KMS-11 (cell line): Measurements from ENCODE around the gene SIN3B.

Experiments
- H2AFZ ChIP-seq: fragments of 200-600 bp; sonication (generic); 2 replicates; pipeline ENCODE4 v1.6.1; 2016; ENCODE audit warnings: antibody characterized with exemption, mixed run types, low read depth
- H3K27ac ChIP-seq: fragments of 200-600 bp; sonication (generic); 2 replicates; pipeline ENCODE4 v1.6.1; 2016; ENCODE audit warnings: mild to moderate bottlenecking, mixed run types
- H3K27me3 ChIP-seq: fragments of 200-600 bp; sonication (generic); 2 replicates; pipeline ENCODE4 v1.6.1; 2017; ENCODE audit warnings: mild to moderate bottlenecking, low read depth, mixed run types, moderate library complexity; ENCODE audit not compliant: insufficient read depth
- H3K36me3 ChIP-seq: fragments of 200-600 bp; sonication (generic); 2 replicates; pipeline ENCODE4 v1.6.1; 2017; ENCODE audit warnings: mild to moderate bottlenecking, mixed run types; ENCODE audit not compliant: insufficient read depth
- H3K4me1 ChIP-seq: fragments of 200-600 bp; sonication (generic); 2 replicates; pipeline ENCODE4 v1.6.1; 2016; ENCODE audit warnings: mild to moderate bottlenecking, low read depth, mixed run types; ENCODE audit not compliant: poor library complexity, severe bottlenecking
- H3K4me2 ChIP-seq: fragments of 200-600 bp; sonication (generic); 2 replicates; pipeline ENCODE4 v1.7.0; 2016; ENCODE audit warnings: mild to moderate bottlenecking, mixed run types
- H3K4me3 ChIP-seq: fragments of 200-600 bp; sonication (generic); IDR thresholded peaks from 2 replicates; pipeline ENCODE4 v1.6.1; 2017; ENCODE audit warnings: low read depth, low read length, mixed read lengths; ENCODE audit not compliant: insufficient read depth
- H3K79me2 ChIP-seq: fragments of 200-600 bp; sonication (generic); 2 replicates; pipeline ENCODE4 v1.6.1; 2016; ENCODE audit warnings: low read depth, mixed run types; ENCODE audit not compliant: insufficient read depth
- H3K9ac ChIP-seq: fragments of 200-600 bp; sonication (generic); 2 replicates; pipeline ENCODE4 v1.6.1; 2016; ENCODE audit warnings: mild to moderate bottlenecking, mixed run types
- H4K20me1 ChIP-seq: fragments of 200-600 bp; sonication (generic); 2 replicates; pipeline ENCODE4 v1.6.1; 2016; ENCODE audit warnings: mild to moderate bottlenecking, mixed run types; ENCODE audit not compliant: insufficient read depth
- TF ChIP-seq, protein P1 (sequence below): fragments of 200-600 bp; sonication (generic); conservative IDR thresholded peaks from 2 replicates; pipeline ENCODE4 v1.6.1; 2017; ENCODE audit warnings: low read depth, mild to moderate bottlenecking, antibody characterized with exemption, low read length, moderate library complexity, mixed read lengths

The SIN3B gene

DNA sequence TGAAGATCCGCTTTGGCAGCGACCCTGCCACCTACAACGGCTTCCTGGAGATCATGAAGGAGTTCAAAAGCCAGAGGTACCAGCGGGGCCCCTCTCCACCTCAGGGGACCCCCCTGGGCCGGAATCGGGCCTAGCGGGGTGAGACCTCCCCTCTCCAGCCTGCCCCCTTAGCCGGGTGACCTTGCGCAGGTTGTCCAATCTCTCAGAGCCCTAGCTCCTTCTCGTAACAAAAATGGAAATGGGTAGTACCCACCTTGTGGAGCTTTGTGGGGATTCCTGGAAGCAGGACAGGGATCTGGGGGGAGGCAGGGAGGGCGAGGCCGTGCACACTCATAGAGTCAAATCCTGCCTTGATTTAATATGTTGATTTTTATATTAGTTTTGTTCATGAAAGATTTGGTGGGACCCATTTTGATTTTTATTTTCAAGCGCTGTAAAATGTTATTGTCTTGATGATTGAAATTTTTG is 658 bp downstream of the SIN3B start:
- H3K27me3 ChIP-seq = peaks cover 6% of the 10 kb centered on the region; the same call in 1 of the 2 replicates
- no peak overlapping the region for H3K27ac ChIP-seq
- H3K4me3 ChIP-seq = no peak overlapping the region

GRCh38 chr19:16830679-16831078 is 1.5 kb downstream of the SIN3B start:
- TF ChIP-seq, protein P1, sequence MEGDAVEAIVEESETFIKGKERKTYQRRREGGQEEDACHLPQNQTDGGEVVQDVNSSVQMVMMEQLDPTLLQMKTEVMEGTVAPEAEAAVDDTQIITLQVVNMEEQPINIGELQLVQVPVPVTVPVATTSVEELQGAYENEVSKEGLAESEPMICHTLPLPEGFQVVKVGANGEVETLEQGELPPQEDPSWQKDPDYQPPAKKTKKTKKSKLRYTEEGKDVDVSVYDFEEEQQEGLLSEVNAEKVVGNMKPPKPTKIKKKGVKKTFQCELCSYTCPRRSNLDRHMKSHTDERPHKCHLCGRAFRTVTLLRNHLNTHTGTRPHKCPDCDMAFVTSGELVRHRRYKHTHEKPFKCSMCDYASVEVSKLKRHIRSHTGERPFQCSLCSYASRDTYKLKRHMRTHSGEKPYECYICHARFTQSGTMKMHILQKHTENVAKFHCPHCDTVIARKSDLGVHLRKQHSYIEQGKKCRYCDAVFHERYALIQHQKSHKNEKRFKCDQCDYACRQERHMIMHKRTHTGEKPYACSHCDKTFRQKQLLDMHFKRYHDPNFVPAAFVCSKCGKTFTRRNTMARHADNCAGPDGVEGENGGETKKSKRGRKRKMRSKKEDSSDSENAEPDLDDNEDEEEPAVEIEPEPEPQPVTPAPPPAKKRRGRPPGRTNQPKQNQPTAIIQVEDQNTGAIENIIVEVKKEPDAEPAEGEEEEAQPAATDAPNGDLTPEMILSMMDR = no peak

More for the DNA sequence above, 658 bp downstream of the SIN3B start:
- peaks cover 18% of the 10 kb centered on the region; the same call in 1 of the 2 replicates for H3K79me2 ChIP-seq
- H3K9ac ChIP-seq = peak overlapping the region; percentile 78
- TF ChIP-seq, protein P1 = no peak
- H3K36me3 ChIP-seq = no peaks in the 10 kb centered on the region
- peaks cover 14% of the 10 kb centered on the region for H3K4me1 ChIP-seq
- H3K4me2 ChIP-seq = peak overlapping the region; percentile 97
- peak overlapping the region; percentile 77 for H2AFZ ChIP-seq
- no peaks in the 10 kb centered on the region for H4K20me1 ChIP-seq

DNA sequence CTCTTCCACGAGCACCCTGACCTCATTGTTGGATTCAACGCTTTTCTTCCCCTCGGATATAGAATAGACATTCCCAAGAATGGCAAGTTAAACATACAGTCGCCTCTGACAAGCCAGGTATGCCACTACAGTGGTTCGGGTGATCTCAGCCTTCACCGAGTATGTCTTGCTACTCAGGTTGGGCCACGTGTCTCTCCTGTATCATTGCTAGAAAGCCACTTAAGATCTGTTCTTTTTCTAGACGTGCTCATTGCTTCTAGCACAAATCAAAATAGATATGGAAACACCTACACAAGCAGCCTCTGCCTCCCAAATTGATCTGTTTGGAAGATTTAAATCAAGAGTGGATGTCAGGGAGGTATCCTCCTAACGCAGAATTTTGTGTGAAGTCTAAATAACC is 2.3 kb downstream of the SIN3B start:
- Histone ChIP-seq H3K4me3 (no peak overlapping the region), H3K36me3 (no peaks in the 10 kb centered on the region), H3K9ac (no peak overlapping the region), H3K27ac (no peak overlapping the region), H2AFZ (no peak overlapping the region), H3K79me2 (peaks cover 18% of the 10 kb centered on the region; the same call in 1 of the 2 replicates), H3K4me1 (peaks cover 14% of the 10 kb centered on the region), H3K4me2 (no peak overlapping the region), H4K20me1 (no peaks in the 10 kb centered on the region), H3K27me3 (no peaks in the 10 kb centered on the region; the same call in 1 of the 2 replicates)
- TF ChIP-seq, protein P1 = no peak

More at GRCh38 chr19:16830679-16831078, 1.5 kb downstream of the SIN3B start:
- Histone ChIP-seq H3K4me2 (peak overlapping the region; percentile 97; the same call in 1 of the 2 replicates), H3K4me1 (peaks cover 14% of the 10 kb centered on the region), H2AFZ (no peak overlapping the region), H3K79me2 (peaks cover 18% of the 10 kb centered on the region; the same call in 1 of the 2 replicates), H3K27me3 (peaks cover 2% of the 10 kb centered on the region; the same call in 1 of the 2 replicates), H3K27ac (no peak overlapping the region), H3K4me3 (no peak overlapping the region), H4K20me1 (no peaks in the 10 kb centered on the region), H3K36me3 (no peaks in the 10 kb centered on the region), H3K9ac (no peak overlapping the region)

DNA sequence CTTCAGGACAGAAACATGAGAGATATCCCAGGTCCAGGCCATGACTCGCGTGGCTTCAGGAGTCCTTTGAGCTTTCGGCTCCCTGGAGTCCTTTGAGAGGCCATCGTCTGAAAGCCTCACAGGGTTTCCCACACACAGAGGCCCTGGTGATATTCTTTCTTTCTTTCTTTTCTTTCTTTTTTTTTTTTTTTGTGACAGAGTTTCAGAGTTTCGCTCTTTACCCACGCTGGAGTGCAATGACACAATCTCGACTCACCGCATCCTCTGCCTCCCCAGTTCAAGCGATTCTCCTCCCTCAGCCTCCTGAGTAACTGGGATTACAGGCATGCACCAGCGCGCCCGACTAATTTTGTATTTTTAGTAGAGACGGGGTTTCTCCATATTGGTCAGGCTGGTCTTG is 5.5 kb downstream of the SIN3B start:
- no peaks in the 10 kb centered on the region for H3K27me3 ChIP-seq

More for the DNA sequence above, 5.5 kb downstream of the SIN3B start:
- Histone ChIP-seq H3K4me3 (no peak overlapping the region), H3K36me3 (no peaks in the 10 kb centered on the region), H4K20me1 (no peaks in the 10 kb centered on the region), H3K79me2 (peaks cover 15% of the 10 kb centered on the region; the same call in 1 of the 2 replicates), H3K27ac (no peak overlapping the region), H2AFZ (no peak overlapping the region), H3K9ac (no peak overlapping the region), H3K4me2 (no peak overlapping the region), H3K4me1 (peaks cover 8% of the 10 kb centered on the region)
- TF ChIP-seq, protein P1 = no peak
